ENCODE results near the gene TADA2B.
"Not testable (repeated sequence)": the region's sequence is repeated elsewhere in the genome, so short reads cannot be mapped to it uniquely, and the experiment has no call there.

Gene TADA2B

GRCh38 chr4:7083597-7084563 lies 40.7 kb downstream of the TADA2B start:
- Histone ChIP-seq H3K9me3 (ENCODE audit: low read length) (no peaks in the 10 kb centered on the region), H3K36me3 (ENCODE audit: insufficient read depth, low read length) (no peaks in the 10 kb centered on the region), H3K4me1 (ENCODE audit: insufficient read depth, low read length, severe bottlenecking) (no peaks in the 10 kb centered on the region), H3K4me2 (ENCODE audit: low read length) (no peak overlapping the region), H4K20me1 (ENCODE audit: insufficient read depth, low read length) (no peaks in the 10 kb centered on the region), H3K9ac (ENCODE audit: low read length) (no peak overlapping the region), H3K27me3 (ENCODE audit: insufficient read depth, low read length) (no peaks in the 10 kb centered on the region), H3K27ac (ENCODE audit: low read depth, low read length, poor library complexity, severe bottlenecking) (no peak overlapping the region), H3K9me2 (ENCODE audit: low read depth, low read length) (no peaks in the 10 kb centered on the region), H3F3A (ENCODE audit: insufficient read depth, low read length) (no peaks in the 10 kb centered on the region), H3K4me3 (ENCODE audit: low read depth, low read length, poor library complexity, severe bottlenecking) (no peak overlapping the region), H3K79me2 (ENCODE audit: insufficient read depth, low read length) (no peaks in the 10 kb centered on the region), H2AFZ (ENCODE audit: low read length) (no peak overlapping the region)
- no peak for TF ChIP-seq CTCF (IDR thresholded peaks at IDR 0.05; ENCODE audit: low read length)
- TF ChIP-seq EZH2 (IDR thresholded peaks at IDR 0.05; ENCODE audit: borderline replicate concordance, low read length), result no peak

- not testable (repeated sequence) for H3F3A ChIP-seq (ENCODE audit: insufficient read depth, low read length); H3K4me2 ChIP-seq (ENCODE audit: low read length); H4K20me1 ChIP-seq (ENCODE audit: insufficient read depth, low read length); H3K79me2 ChIP-seq (ENCODE audit: insufficient read depth, low read length); H3K9me2 ChIP-seq (ENCODE audit: low read depth, low read length); H3K4me1 ChIP-seq (ENCODE audit: insufficient read depth, low read length, severe bottlenecking); H3K36me3 ChIP-seq (ENCODE audit: insufficient read depth, low read length); H3K9me3 ChIP-seq (ENCODE audit: low read length); H2AFZ ChIP-seq (ENCODE audit: low read length); H3K27ac ChIP-seq (ENCODE audit: low read depth, low read length, poor library complexity, severe bottlenecking); H3K4me3 ChIP-seq (ENCODE audit: low read depth, low read length, poor library complexity, severe bottlenecking); H3K27me3 ChIP-seq (ENCODE audit: insufficient read depth, low read length); H3K9ac ChIP-seq (ENCODE audit: low read length)
These were observed 41.4 kb downstream of the TADA2B start for GRCh38 chr4:7084564-7084961.

DNA sequence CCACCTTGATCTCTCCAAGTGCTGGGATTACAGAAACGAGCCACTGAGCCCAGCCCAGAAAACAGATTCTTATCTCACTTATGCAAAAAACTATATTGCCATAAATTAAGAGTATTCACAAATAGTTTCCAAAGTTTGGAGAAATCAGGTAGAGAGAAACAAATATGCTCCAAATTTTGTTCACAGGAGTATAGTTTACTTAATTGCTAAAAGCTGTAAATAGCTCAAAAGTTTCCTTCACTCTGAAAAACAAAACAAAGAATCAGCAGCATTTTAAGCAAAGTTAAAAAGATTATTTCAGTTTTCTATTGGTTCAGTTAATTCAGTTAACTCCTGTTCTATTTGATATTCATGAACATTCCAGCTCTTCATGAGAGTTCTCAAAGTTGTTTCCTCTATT lies 43.2 kb downstream of the TADA2B start:
- Histone ChIP-seq H3K9me3 (ENCODE audit: low read length) (no peaks in the 10 kb centered on the region), H4K20me1 (ENCODE audit: insufficient read depth, low read length) (no peaks in the 10 kb centered on the region), H3K79me2 (ENCODE audit: insufficient read depth, low read length) (no peaks in the 10 kb centered on the region), H3K27me3 (ENCODE audit: insufficient read depth, low read length) (no peaks in the 10 kb centered on the region), H3K36me3 (ENCODE audit: insufficient read depth, low read length) (no peaks in the 10 kb centered on the region), H3K4me2 (ENCODE audit: low read length) (no peak overlapping the region), H3K27ac (ENCODE audit: low read depth, low read length, poor library complexity, severe bottlenecking) (no peak overlapping the region), H3K9me2 (ENCODE audit: low read depth, low read length) (no peaks in the 10 kb centered on the region), H2AFZ (ENCODE audit: low read length) (no peak overlapping the region), H3K4me3 (ENCODE audit: low read depth, low read length, poor library complexity, severe bottlenecking) (no peak overlapping the region), H3K4me1 (ENCODE audit: insufficient read depth, low read length, severe bottlenecking) (no peaks in the 10 kb centered on the region), H3K9ac (ENCODE audit: low read length) (no peak overlapping the region), H3F3A (ENCODE audit: insufficient read depth, low read length) (no peaks in the 10 kb centered on the region)
- TF ChIP-seq CTCF (IDR thresholded peaks at IDR 0.05; ENCODE audit: low read length) (no peak), EZH2 (IDR thresholded peaks at IDR 0.05; ENCODE audit: borderline replicate concordance, low read length) (no peak)

GRCh38 chr4:7087036-7087435 lies 43.9 kb downstream of the TADA2B start:
- Histone ChIP-seq H3K9me2 (ENCODE audit: low read depth, low read length) (no peaks in the 10 kb centered on the region), H3K9ac (ENCODE audit: low read length) (no peak overlapping the region), H3K79me2 (ENCODE audit: insufficient read depth, low read length) (no peaks in the 10 kb centered on the region), H3K27me3 (ENCODE audit: insufficient read depth, low read length) (no peaks in the 10 kb centered on the region), H3K4me3 (ENCODE audit: low read depth, low read length, poor library complexity, severe bottlenecking) (no peak overlapping the region), H3K4me1 (ENCODE audit: insufficient read depth, low read length, severe bottlenecking) (no peaks in the 10 kb centered on the region), H2AFZ (ENCODE audit: low read length) (no peak overlapping the region), H3K9me3 (ENCODE audit: low read length) (no peaks in the 10 kb centered on the region), H3K27ac (ENCODE audit: low read depth, low read length, poor library complexity, severe bottlenecking) (no peak overlapping the region), H3K4me2 (ENCODE audit: low read length) (no peak overlapping the region), H4K20me1 (ENCODE audit: insufficient read depth, low read length) (no peaks in the 10 kb centered on the region), H3F3A (ENCODE audit: insufficient read depth, low read length) (no peaks in the 10 kb centered on the region), H3K36me3 (ENCODE audit: insufficient read depth, low read length) (no peaks in the 10 kb centered on the region)
- no peak for TF ChIP-seq CTCF (IDR thresholded peaks at IDR 0.05; ENCODE audit: low read length)
- no peak for TF ChIP-seq EZH2 (IDR thresholded peaks at IDR 0.05; ENCODE audit: borderline replicate concordance, low read length)

All from OCI-LY1 (cell line).